Measurements from ENCODE around the gene FGF13. TPM values are rescaled to one million over a fixed set of nuclear protein-coding genes. Genes with fewer than 3 reads are reported as not detected.

Gene FGF13
- total RNA-seq (under 1 TPM in 1 of 5 donors, not detected in 4; 0.16 TPM), total RNA-seq (0 to 0.11 (median 0) reads per million in 29 experiments)
- total RNA-seq (2013): 0.20 TPM

DNA sequence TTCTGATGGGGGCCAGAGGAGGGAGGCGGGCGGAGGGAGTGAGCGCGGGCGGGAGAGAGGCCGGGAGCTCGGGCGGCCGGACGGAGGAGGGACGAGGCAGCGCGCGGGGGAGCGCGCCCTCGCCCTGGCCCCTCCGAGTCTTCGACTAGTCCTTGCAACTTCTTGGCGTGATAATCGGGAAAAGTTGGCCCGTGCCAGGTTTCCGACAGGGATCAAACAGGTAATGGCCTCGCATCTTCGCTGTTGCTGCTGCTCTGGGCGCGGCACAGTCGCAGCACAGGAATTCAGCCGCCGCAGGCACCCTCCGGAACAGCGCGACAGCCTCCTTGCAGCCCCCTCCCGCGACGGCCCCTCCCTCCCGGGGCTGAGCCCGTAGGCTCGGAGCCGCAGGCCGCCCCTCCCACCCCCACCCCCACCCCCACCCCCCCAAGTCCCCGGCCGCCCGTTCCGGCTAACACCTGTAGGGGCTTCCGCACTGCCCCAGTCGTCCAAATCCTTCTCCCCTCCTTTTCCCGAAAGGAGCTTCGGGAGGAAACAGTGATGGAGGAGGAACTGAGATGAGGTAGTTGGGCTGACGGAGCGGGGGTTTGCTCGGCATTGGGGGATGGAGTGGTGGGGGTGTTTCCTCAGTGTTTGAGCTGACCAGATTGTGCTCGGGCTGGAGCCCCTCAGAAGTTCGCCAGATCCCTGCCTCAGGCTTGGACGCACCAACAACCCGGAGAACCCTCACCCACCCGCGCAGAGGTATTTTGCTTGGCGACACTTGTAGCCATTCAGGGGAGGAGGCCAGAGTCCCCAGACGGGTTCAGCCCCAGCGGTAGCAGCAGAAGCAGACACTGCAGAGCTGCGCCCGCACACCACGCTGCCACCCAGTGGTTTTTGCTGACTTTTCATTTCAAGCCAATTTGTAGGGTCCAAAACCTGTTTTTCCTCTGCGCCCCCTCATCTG lies at the start of gene FGF13:
TSS of gene FGF13 (minus strand) at position 319 of the 949 bp plus-strand sequence. CDS start 714 bp downstream, outside the sequence.
- no peaks in the 10 kb centered on the region for H3K9me3 Mint-ChIP-seq
- Histone ChIP-seq H3K36me3 (ENCODE audit: control insufficient read depth in 2 of 2, extremely low read depth in 1 of 2, insufficient read depth in 1 of 2, low read length in 1 of 2) (no peaks in the 10 kb centered on the region), H3K27me3 (replicated peaks in 1 of 2; ENCODE audit: control insufficient read depth in 2 of 2, extremely low read depth in 1 of 2, insufficient read depth in 2 of 2, low read length in 1 of 2) (peaks cover 5 to 14% of the 10 kb centered on the region in 2 experiments), H3K9me3 (no peaks in the 10 kb centered on the region), H3K4me1 (ENCODE audit: control insufficient read depth in 1 of 2, extremely low read depth in 1 of 2, insufficient read depth in 2 of 2, low read length in 2 of 2) (no peaks in the 10 kb centered on the region), H3K27ac (ENCODE audit: low read length) (no peak within 1 kb of the TSS), H3K4me3 (ENCODE audit: control insufficient read depth in 1 of 2, extremely low read depth in 1 of 2, low read length in 1 of 2) (no peak within 1 kb of the TSS)
- POLR2A ChIA-PET: no interaction called here
- CTCF ChIA-PET: interaction anchor here in 1 of 2 donors (0.8 kb wide), 1 partner anchor 9 kb away, joined by 3 read pairs; no protein-coding TSS in a partner anchor
- no peak within 1 kb of the TSS for H3K27ac Mint-ChIP-seq
- H3K36me3 Mint-ChIP-seq: no peaks in the 10 kb centered on the region
- 3% methylated on average over 27 of the region's 65 CpGs for WGBS (ENCODE audit: insufficient coverage)
- peak within 1 kb of the TSS in 1 of 3 donors; percentile 50 for H3K4me3 Mint-ChIP-seq
- H3K27me3 Mint-ChIP-seq: peaks cover 29 to 51% of the 10 kb centered on the region in 2 donors
- DNase-seq: no peak
- H3K4me1 Mint-ChIP-seq: peaks cover 0 to 6% (median 2%) of the 10 kb centered on the region in 3 donors
- ATAC-seq (replicated peaks in 1 of 4): no peak

DNA sequence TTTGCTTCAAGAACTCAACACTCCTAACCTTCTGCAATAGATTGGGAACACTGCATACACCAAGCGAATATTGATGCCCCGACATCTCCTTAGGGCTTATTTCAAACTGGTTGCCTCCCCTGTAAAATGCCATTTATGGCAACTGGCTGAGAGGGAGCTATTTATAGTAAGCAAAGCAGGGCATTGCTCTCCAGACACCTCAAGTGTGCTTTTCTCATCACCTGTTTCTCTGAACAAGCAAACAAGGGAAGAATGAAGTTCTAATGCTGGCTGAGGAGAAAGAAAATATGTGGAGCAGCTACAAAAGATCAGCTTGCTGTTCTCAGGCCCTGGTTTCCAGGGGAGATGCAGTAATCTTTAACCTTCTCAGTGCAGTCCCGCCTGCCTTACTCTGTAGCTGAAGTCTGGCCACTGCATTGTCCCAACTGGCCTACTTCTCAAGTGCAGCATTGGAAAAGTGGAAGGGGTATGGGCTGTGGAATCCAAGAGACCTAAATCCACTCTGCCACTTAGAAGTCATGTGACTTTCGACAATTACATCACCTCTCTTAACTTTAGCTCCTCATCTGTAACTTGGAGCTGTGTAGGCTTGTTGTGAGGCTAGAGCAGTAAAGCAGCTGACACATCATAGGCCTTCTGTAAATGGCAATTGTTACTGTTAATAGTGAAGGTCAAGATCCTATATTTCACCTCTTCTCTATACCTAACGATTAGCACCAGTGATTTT lies 47.9 kb upstream of the FGF13 start:
- Mint-ChIP-seq H3K9me3 (no peaks in the 10 kb centered on the region), H3K27ac (no peak overlapping the region), H3K27me3 (peaks cover 0 to 27% of the 10 kb centered on the region in 2 donors), H3K4me3 (no peak overlapping the region), H3K4me1 (no peaks in the 10 kb centered on the region), H3K36me3 (no peaks in the 10 kb centered on the region)
- Histone ChIP-seq H3K36me3 (ENCODE audit: control insufficient read depth in 2 of 2, extremely low read depth in 1 of 2, insufficient read depth in 1 of 2, low read length in 1 of 2) (no peaks in the 10 kb centered on the region), H3K4me1 (ENCODE audit: control insufficient read depth in 1 of 2, extremely low read depth in 1 of 2, insufficient read depth in 2 of 2, low read length in 2 of 2) (no peaks in the 10 kb centered on the region), H3K27me3 (replicated peaks in 1 of 2; ENCODE audit: control insufficient read depth in 2 of 2, extremely low read depth in 1 of 2, insufficient read depth in 2 of 2, low read length in 1 of 2) (peaks cover 0 to 2% of the 10 kb centered on the region in 2 experiments), H3K27ac (ENCODE audit: low read length) (no peak overlapping the region), H3K4me3 (ENCODE audit: control insufficient read depth in 1 of 2, extremely low read depth in 1 of 2, low read length in 1 of 2) (no peak overlapping the region), H3K9me3 (no peaks in the 10 kb centered on the region)
- no peak for DNase-seq
- CTCF ChIA-PET: interaction anchor here in 1 of 2 donors (1.4 kb wide), 1 partner anchor 12 kb away, joined by 3 read pairs; no protein-coding TSS in a partner anchor
- POLR2A ChIA-PET: no interaction called here
- ATAC-seq (replicated peaks in 1 of 4): no peak
- WGBS (ENCODE audit: insufficient coverage): no CpG with 5 or more reads among the region's 5 CpGs

DNA sequence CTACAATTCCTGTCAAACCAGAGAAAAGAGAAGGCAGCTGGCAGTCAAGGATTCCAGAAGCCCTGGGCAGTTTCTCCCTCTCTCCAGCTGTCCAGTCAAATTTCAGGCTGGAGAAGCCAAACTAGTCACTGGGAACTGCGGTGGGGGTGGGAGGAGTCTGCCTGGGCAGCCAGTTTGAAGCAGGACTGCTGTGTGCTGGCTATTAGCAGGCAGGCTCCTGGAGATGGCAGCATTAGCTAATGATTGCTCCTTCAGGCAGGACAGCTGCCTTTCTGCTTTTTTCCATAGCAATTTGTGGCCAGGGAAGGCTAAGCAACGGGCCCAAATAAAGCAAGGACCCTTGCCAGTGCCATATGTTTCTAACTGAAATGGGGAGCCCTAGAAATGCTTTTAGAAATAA lies 44.7 kb upstream of the FGF13 start:
- Histone ChIP-seq H3K27ac (ENCODE audit: low read length) (no peak overlapping the region), H3K36me3 (ENCODE audit: control insufficient read depth in 2 of 2, extremely low read depth in 1 of 2, insufficient read depth in 1 of 2, low read length in 1 of 2) (no peaks in the 10 kb centered on the region), H3K4me3 (ENCODE audit: control insufficient read depth in 1 of 2, extremely low read depth in 1 of 2, low read length in 1 of 2) (no peak overlapping the region), H3K4me1 (ENCODE audit: control insufficient read depth in 1 of 2, extremely low read depth in 1 of 2, insufficient read depth in 2 of 2, low read length in 2 of 2) (no peaks in the 10 kb centered on the region), H3K27me3 (replicated peaks in 1 of 2; ENCODE audit: control insufficient read depth in 2 of 2, extremely low read depth in 1 of 2, insufficient read depth in 2 of 2, low read length in 1 of 2) (peaks cover 0 to 2% of the 10 kb centered on the region in 2 experiments), H3K9me3 (no peaks in the 10 kb centered on the region)
- H3K9me3 Mint-ChIP-seq: no peaks in the 10 kb centered on the region
- no peaks in the 10 kb centered on the region for H3K36me3 Mint-ChIP-seq
- no peak for ATAC-seq (replicated peaks in 1 of 4)
- H3K4me3 Mint-ChIP-seq: no peak overlapping the region
- POLR2A ChIA-PET: no interaction called here
- WGBS (ENCODE audit: insufficient coverage): 20% methylated on average over 1 of the region's 2 CpGs
- peaks cover 0 to 27% of the 10 kb centered on the region in 2 donors for H3K27me3 Mint-ChIP-seq
- CTCF ChIA-PET: no interaction called here
- H3K27ac Mint-ChIP-seq: no peak overlapping the region
- H3K4me1 Mint-ChIP-seq: no peaks in the 10 kb centered on the region
- DNase-seq: no peak

DNA sequence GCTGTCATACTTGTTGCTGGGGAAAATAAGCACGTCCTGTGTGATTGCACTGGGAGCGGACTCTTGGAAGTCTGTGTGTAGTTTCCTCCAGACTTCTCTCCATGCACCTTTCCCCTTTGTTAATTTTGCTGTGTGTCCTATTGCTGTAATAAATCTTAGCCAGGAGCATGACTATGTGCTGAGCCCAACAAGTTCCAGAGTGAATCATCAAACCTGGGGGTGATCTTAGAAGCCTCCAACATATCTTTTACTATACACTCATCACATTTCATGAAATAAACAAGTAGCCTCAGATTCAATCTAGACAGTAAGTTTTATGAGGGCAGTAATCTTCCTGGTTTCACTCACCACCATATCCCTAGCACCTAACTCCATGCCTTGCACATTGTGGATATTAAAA lies 43.3 kb upstream of the FGF13 start:
- no peak for ATAC-seq (replicated peaks in 1 of 4)
- no peaks in the 10 kb centered on the region for H3K9me3 Mint-ChIP-seq
- POLR2A ChIA-PET: no interaction called here

DNA sequence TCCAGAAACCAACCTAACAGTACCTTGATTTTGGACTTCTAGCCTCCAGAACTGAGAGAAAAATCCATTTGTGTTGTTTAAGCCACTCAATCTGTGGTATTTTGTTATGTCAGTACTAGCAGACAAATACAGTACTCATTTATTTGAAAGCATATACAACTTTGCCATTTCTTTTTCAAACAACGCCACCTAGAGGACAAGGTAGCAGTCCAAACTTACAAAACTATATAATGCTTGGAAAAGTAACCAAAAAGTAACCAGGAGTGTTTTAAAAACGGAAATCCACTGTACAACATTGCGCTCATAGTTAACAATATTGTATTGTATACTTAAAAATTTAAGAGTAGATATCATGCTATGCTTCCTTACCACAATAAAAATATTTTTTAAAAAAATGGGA lies 37.0 kb upstream of the FGF13 start:
- H3K27ac ChIP-seq (ENCODE audit: low read length): no peak overlapping the region
- POLR2A ChIA-PET: no interaction called here
- no peaks in the 10 kb centered on the region for H3K27me3 ChIP-seq (replicated peaks in 1 of 2; ENCODE audit: control insufficient read depth in 2 of 2, extremely low read depth in 1 of 2, insufficient read depth in 2 of 2, low read length in 1 of 2)
- H3K27ac Mint-ChIP-seq: no peak overlapping the region
- no peak overlapping the region for H3K4me3 Mint-ChIP-seq
- no peaks in the 10 kb centered on the region for H3K4me1 ChIP-seq (ENCODE audit: control insufficient read depth in 1 of 2, extremely low read depth in 1 of 2, insufficient read depth in 2 of 2, low read length in 2 of 2)
- H3K9me3 Mint-ChIP-seq: no peaks in the 10 kb centered on the region
- CTCF ChIA-PET: no interaction called here
- H3K4me1 Mint-ChIP-seq: no peaks in the 10 kb centered on the region
- H3K4me3 ChIP-seq (ENCODE audit: control insufficient read depth in 1 of 2, extremely low read depth in 1 of 2, low read length in 1 of 2): no peak overlapping the region
- WGBS (ENCODE audit: insufficient coverage): no CpG with 5 or more reads among the region's 3 CpGs
- H3K36me3 Mint-ChIP-seq: no peaks in the 10 kb centered on the region
- ATAC-seq (replicated peaks in 1 of 4): no peak
- H3K36me3 ChIP-seq (ENCODE audit: control insufficient read depth in 2 of 2, extremely low read depth in 1 of 2, insufficient read depth in 1 of 2, low read length in 1 of 2): no peaks in the 10 kb centered on the region
- DNase-seq: no peak
- peaks cover 0 to 24% of the 10 kb centered on the region in 2 donors for H3K27me3 Mint-ChIP-seq
- H3K9me3 ChIP-seq: no peaks in the 10 kb centered on the region

More for the DNA sequence above, 43.3 kb upstream of the FGF13 start:
- WGBS (ENCODE audit: insufficient coverage): no CpG with 5 or more reads among the region's 2 CpGs
- no peak for DNase-seq
- Histone ChIP-seq H3K27me3 (replicated peaks in 1 of 2; ENCODE audit: control insufficient read depth in 2 of 2, extremely low read depth in 1 of 2, insufficient read depth in 2 of 2, low read length in 1 of 2) (peaks cover 0 to 2% of the 10 kb centered on the region in 2 experiments), H3K27ac (ENCODE audit: low read length) (no peak overlapping the region), H3K36me3 (ENCODE audit: control insufficient read depth in 2 of 2, extremely low read depth in 1 of 2, insufficient read depth in 1 of 2, low read length in 1 of 2) (no peaks in the 10 kb centered on the region), H3K4me3 (ENCODE audit: control insufficient read depth in 1 of 2, extremely low read depth in 1 of 2, low read length in 1 of 2) (no peak overlapping the region), H3K9me3 (no peaks in the 10 kb centered on the region), H3K4me1 (ENCODE audit: control insufficient read depth in 1 of 2, extremely low read depth in 1 of 2, insufficient read depth in 2 of 2, low read length in 2 of 2) (no peaks in the 10 kb centered on the region)
- Mint-ChIP-seq H3K4me1 (no peaks in the 10 kb centered on the region), H3K27me3 (peaks cover 0 to 26% of the 10 kb centered on the region in 2 donors), H3K4me3 (no peak overlapping the region), H3K36me3 (no peaks in the 10 kb centered on the region), H3K27ac (no peak overlapping the region)
- CTCF ChIA-PET: no interaction called here

DNA sequence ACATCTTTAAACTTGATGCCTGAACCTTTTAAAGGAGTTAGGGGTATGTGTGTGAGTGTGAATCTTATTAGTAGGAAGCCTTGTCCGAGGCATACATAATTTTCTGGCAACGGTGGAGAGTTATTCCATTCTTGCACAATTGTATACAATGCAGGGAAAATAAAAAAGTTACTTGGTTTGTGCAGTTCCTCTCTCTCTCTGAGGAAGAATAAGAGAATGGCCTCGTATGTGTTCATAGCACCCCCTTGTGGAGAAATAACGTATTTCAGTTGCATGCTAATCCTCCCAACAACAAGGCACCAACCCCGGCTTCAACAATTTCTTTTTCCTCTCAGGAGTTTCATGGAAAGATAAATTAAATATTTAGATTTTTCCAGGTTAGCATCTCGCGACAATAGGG lies 33.7 kb upstream of the FGF13 start:
- no peaks in the 10 kb centered on the region for H3K27me3 ChIP-seq (replicated peaks in 1 of 2; ENCODE audit: control insufficient read depth in 2 of 2, extremely low read depth in 1 of 2, insufficient read depth in 2 of 2, low read length in 1 of 2)
- H3K36me3 Mint-ChIP-seq: no peaks in the 10 kb centered on the region
- WGBS (ENCODE audit: insufficient coverage): no CpG with 5 or more reads among the region's 7 CpGs
- ATAC-seq (replicated peaks in 1 of 4) (no peak), DNase-seq (peak in 5 of 35 experiments; percentile 0 to 30 (median 3))
- H3K4me1 Mint-ChIP-seq: no peaks in the 10 kb centered on the region
- no peak overlapping the region for H3K27ac Mint-ChIP-seq
- no peak overlapping the region for H3K4me3 Mint-ChIP-seq
- POLR2A ChIA-PET: no interaction called here
- no peak overlapping the region for H3K27ac ChIP-seq (ENCODE audit: low read length)
- no peaks in the 10 kb centered on the region for H3K9me3 Mint-ChIP-seq
- no peaks in the 10 kb centered on the region for H3K36me3 ChIP-seq (ENCODE audit: control insufficient read depth in 2 of 2, extremely low read depth in 1 of 2, insufficient read depth in 1 of 2, low read length in 1 of 2)
- H3K4me3 ChIP-seq (ENCODE audit: control insufficient read depth in 1 of 2, extremely low read depth in 1 of 2, low read length in 1 of 2): no peak overlapping the region
- no peaks in the 10 kb centered on the region for H3K9me3 ChIP-seq
- peaks cover 0 to 36% of the 10 kb centered on the region in 2 donors for H3K27me3 Mint-ChIP-seq
- no peaks in the 10 kb centered on the region for H3K4me1 ChIP-seq (ENCODE audit: control insufficient read depth in 1 of 2, extremely low read depth in 1 of 2, insufficient read depth in 2 of 2, low read length in 2 of 2)
- CTCF ChIA-PET: no interaction called here
